IPS DF 4.7 (cell line): ENCODE data around the gene MAS1L.
"Not testable (repeated sequence)": the region's sequence is repeated elsewhere in the genome, so short reads cannot be mapped to it uniquely, and the experiment has no call there.

Experiments used
- DNase-seq: peaks from one replicate; pipeline ENCODE4 v3.0.0-alpha.2; 2013; ENCODE audit warnings: low spot score; ENCODE audit errors: extremely low read depth

Gene MAS1L

DNA sequence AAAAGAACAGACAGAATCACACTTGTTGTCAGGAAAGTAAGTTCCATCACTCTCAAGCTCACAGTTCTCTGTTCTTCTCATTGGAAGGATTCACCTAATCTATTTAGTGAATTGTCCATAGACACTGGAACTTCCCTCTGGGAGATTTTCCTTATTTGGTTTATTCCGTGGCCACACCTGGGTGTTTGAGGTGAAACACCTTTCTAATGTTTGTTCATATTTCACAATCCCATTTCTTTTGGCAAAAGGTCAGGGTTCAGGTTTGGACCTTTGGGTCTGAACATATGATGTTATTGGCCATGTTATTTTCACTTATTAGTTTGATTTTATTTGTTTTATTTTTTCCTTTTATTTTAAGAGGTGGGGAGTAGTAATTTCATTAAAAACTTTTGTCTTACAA lies 4.0 kb downstream of the MAS1L start:
- no peak for DNase-seq

DNA sequence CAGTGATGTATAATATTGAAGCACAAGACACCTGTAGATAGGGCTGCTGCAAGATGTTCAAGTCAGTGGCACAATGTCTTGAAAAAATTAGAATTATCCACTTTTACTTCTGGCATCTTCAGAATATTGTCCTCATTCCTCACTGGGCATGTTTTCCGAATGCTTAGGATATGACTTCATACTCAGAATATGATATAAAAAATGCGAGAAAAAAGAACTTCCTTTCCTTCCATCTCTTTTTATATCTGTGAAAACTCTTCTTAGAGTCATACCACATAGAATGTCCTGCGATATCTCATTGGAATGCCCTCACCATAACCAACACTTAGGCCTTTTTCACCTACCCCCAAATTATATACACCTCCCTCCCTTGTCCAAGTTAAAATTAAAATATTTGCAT lies 4.6 kb downstream of the MAS1L start:
- DNase-seq = no peak

DNA sequence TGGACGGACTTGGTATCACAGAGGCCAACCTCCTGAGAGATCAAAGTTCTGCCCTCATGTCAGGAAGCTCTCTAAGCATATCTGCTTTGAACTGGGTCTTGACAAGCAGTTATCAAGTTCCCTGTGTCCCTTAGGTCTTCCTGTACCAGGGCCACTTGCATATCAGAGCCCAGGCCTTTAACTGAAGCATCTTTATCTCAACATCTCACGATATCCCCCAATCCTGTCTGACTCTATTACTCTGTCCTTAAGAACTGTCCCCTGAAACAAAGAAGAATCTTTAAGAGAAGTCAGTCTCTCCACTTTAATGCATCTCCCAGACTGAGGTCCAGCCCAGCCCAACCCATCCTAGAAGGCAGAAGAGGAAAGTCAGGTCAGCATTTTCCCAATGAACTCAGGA lies 8.2 kb downstream of the MAS1L start:
- no peak for DNase-seq

- no peak for DNase-seq
Measured at GRCh38 chr6:29478740-29479139, 9.0 kb downstream of the MAS1L start.

DNA sequence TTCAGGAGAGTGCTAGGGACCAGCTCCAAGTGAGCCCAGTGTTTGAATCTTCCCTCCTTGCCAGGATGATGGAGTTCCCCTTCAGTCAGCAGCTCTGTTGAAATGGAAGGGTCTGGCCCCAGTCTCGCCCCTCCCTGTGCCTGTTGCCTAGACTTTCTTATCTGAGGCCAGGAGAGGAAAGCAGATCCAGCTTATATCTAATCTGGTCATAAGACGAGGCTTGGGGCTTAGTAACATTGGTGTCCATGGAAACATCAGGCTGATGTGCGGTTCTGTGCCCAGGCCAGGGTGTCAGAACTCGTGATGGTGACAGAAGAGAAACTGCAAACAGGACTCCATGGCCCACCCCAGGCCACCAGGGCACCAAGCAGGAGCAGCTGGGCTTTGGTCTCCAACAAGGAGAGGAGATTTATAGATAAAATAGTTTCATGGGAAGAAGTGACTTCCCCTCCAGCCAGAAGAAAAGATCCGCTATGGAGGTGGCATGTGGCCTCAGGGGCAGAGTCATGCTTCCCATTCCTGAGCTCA lies 9.8 kb downstream of the MAS1L start:
- no peak for DNase-seq

DNA sequence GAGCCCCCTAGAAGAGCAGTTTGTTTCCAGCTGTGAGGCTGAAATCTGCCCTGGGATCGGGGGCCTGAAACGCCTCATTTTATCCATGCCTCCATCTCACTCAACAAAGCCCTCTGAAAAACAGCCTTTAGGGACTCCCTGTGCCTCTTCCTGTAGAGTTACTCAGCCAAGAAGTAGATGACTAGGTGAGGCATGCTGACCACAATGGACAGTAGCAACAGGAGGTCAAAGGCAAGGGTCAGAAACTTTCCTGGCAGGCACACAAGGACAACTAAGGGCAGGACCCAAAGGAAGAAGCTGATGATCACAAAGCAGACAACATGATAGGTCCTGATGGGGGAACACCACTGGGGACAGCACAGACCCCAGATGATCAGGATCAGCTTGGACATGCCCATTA lies 12.8 kb downstream of the MAS1L start:
- DNase-seq = no peak

GRCh38 chr6:29466241-29466640 lies 21.5 kb downstream of the MAS1L start:
- no peak for DNase-seq

DNA sequence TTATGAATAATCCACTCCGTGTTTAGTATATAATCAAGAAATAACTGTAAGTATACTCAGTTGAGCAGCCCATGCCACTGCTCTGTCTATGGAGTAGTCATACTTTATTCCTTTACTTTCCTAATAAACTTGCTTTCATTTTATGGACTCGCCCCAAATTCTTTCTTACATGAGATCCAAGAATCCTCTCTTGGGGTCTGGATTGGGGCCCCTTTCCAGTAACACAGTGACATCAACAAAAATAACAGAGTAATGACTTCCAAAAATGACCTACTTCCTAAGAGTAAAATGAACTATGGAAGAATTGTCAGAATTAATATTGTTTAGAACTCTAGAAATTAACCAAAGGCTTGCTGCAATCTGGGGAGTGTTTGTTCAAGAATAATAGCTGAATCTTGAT lies 22.0 kb downstream of the MAS1L start:
- no peak for DNase-seq

DNA sequence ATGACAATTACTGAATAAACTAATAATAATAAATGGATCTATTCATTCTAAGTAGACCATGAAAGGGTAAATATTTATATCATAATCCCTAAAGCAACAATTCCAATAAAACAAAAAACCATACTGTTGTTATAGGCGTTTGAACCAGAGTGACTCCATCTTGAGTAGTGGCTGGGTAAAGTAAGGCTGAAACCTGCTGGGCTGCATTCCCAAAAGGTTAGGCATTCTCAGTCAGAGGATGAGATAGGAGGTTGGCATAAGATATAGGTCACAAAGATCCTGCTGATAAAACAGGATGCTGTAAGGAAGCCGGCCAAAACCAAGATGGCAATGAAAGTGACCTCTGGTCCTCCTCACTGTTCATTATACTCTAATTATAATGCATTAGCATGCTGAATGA lies 22.5 kb downstream of the MAS1L start:
- DNase-seq = no peak

DNA sequence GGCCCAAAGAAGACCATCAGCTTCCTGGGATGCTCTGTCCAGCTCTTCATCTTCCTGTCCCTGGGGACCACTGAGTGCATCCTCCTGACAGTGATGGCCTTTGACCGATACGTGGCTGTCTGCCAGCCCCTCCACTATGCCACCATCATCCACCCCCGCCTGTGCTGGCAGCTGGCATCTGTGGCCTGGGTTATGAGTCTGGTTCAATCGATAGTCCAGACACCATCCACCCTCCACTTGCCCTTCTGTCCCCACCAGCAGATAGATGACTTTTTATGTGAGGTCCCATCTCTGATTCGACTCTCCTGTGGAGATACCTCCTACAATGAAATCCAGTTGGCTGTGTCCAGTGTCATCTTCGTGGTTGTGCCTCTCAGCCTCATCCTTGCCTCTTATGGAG lies 25.7 kb downstream of the MAS1L start:
- DNase-seq = no peak

DNA sequence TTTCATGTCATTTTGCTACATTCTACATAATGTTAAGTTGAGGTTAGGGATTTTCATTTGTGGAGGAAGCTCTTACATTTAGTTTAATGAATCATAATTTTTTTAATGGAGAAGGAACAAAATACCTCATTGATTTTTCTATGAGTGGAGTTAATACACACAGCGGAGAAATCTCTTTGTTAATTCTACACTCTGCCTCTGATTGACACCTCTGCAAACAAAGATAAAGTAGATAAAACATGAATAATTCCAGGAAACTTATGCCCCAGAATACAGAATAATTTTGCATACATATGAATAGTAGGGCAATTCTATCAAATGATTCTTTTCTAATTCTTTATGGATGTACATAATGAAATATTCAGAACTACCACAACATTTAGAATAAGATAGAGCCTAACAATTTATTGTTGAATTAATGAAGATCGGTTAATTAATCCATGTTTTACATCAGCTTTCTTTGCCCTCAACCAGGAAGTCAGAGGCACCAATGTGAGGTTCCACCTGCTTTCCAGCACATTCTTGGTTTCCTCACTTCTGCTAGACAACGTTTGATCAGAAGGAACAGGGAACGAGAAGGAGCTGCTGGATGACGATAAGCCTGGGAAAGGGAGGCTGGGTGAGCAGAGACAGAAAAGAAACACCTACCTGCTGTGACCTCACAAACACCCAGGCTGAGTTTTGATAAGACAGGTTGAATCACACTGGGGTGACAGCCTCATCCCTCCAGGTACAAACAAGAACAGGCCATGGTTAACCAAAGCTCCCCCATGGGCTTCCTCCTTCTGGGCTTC lies 26.5 kb downstream of the MAS1L start:
- no peak for DNase-seq

- no peak for DNase-seq
Measured at GRCh38 chr6:29456971-29457370, 30.8 kb downstream of the MAS1L start, which contains the start of the genes OR11A1 and OR2H1. OR11A1 (minus strand) TSS chr6:29457071; CDS start chr6:29427641, 29,430 bp downstream. OR2H1 (plus strand) TSS chr6:29457155; CDS start chr6:29461770, 4,615 bp downstream.

DNA sequence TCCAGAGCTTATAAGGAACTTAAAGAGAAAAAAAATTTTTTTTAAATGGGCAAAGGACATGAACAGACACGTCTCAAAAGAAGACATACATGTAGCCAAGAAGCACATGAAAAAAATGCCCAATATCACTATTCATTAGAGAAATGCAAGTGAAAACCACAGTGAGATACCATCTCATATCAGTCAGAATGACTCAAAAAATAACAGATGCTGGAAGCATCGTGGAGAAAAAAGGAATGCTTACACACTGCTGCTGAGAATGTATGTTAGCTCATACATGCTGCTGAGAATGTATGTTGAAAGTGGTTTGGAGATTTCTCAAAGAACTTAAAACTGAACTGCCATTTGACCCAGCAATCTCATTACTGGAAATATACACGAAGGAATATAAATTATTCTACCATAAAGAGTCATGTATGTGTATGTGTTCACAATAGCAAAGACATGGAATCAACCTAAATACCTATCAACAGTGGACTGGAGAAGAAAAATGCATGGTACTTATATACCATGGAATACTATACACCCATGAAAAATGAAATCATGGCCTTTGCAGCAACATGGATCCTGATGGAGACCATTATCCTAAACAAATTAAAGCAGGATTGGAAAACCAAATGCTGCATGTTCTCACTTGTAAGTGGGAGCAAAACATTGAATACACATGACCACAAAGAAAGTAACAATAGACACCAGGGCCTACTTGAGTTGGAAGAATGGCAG lies 36.1 kb downstream of the MAS1L start:
- DNase-seq = no peak

DNA sequence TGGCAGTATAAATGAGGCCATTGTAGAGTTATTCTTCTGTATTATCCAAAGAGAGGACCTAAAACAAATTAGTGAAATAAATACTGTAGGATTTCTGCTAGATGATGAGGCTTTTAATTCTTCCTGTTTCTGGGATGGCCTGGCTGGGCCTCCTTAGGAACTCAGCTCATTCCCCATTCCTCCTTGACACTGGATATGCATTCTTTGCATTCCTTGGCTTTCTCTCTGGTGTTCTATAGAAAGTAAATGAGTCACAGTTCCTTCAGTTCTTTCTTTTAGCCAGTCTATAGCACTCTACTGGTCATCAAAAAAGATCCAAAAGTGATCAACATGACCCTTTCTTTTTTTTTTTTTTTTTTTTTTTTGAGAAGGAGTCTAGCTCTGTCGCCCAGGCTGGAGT lies 40.1 kb downstream of the MAS1L start:
- peak; percentile 49 for DNase-seq

- DNase-seq = not testable (repeated sequence)
Measured at GRCh38 chr6:29444031-29444430, 43.7 kb downstream of the MAS1L start.

DNA sequence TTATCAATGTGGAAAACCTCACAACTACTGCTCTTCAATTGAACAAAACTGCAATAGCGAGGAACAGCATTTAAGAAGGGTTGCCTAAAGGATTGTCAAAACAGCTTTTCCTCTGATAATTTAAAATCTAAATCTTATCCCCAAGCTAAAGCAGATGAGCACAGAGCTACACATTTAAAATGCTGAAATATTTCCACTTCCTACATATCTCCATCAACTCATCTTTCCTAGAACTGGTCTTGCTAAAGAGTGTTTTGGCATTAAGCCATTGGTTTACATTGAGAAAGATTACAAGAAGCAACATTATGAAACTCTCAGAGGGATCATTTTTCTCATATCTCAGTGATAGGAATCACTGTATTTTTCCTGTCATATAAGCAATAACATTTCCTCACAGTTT lies 45.0 kb downstream of the MAS1L start:
- no peak for DNase-seq

DNA sequence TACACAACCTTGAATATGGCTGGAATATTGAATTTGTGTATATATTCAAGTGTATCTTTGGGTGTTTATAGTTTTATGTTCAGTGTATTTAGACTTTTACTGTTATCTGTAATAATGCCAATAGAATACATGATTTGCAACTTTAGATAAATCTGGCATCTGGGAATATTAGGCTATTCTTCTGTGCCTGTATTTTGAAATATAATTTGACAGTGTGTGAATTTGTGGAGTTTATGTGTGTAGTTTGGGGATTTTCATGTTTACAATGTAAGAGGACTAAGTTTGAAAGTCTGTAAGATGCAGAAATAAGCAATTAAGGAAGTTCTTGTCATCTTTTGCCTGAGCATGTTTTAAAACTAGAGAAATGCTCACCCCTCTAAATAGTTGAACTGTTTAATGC lies 48.8 kb downstream of the MAS1L start, which contains the start of gene OR10C1:
TSS of gene OR10C1 (plus strand) at position 301 of the 400 bp plus-strand sequence. CDS start 710 bp downstream, outside the sequence.
- no peak for DNase-seq

DNA sequence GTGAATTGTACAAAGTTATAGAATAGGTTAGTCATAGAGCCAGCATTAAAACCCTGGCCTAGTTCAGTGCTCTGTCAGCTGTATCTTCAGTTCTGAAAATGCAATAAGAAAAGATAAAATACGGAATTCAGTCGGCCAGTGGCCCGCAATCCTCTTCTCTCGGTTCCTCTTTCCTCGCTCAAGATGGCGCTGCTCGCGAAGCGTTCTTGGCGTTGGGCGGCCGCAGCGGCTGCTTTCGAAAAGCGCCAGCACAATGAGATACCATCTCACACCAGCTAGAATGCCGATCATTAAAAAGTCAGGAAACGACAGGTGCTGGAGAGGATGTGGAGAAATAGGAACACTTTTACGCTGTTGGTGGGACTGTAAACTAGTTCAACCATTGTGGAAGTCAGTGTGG lies 51.0 kb downstream of the MAS1L start:
- DNase-seq = not testable (repeated sequence)
